Gastrocnemius medialis (tissue), 4 donors: ENCODE measurements around the gene CACNG5. TPM values are rescaled to one million over a fixed set of nuclear protein-coding genes. Genes with fewer than 3 reads are reported as not detected.

ENCODE experiments used
- ATAC-seq, 2 donors: fragments of 150-250 bp; one replicate each; pipeline ENCODE4 v1.9.1; 2016
- DNase-seq, 2 donors: peaks; one replicate each; pipeline ENCODE4 v3.0.0-alpha.2; 2019
- H3K27ac ChIP-seq, 4 donors: fragments of 200-600 bp; sonication (generic); 1 replicate in 1 of 4; 2 replicates in 3 of 4; pipeline ENCODE4 v1.5.1; 2016 to 2018; ENCODE audit warnings: mild to moderate bottlenecking in 2 of 4, moderate library complexity in 1 of 4
- H3K27me3 ChIP-seq, 3 donors: fragments of 200-600 bp; sonication (generic) in 2 of 3; 1 replicate in 1 of 3; 2 replicates in 2 of 3; pipeline versions ENCODE4 v1.5.1 to v1.6.0; 2016 to 2019; ENCODE audit warnings: mild to moderate bottlenecking in 1 of 3, moderate library complexity in 1 of 3
- H3K36me3 ChIP-seq, 2 donors: fragments of 200-600 bp; sonication (generic) in 1 of 2; one replicate each; pipeline ENCODE4 v1.5.1; 2017 to 2018
- H3K4me1 ChIP-seq, 2 donors: fragments of 200-600 bp; sonication (generic) in 1 of 2; one replicate each; pipeline ENCODE4 v1.5.1; 2016 to 2017; ENCODE audit warnings: mild to moderate bottlenecking in 2 of 2
- H3K4me3 ChIP-seq, 4 donors: fragments of 200-600 bp; sonication (generic) in 3 of 4; 1 replicate in 1 of 4; 2 replicates in 3 of 4; pipeline ENCODE4 v1.5.1; 2016 to 2019; ENCODE audit warnings: mild to moderate bottlenecking in 2 of 4
- H3K9me3 ChIP-seq, 3 donors: fragments of 200-600 bp; sonication (generic) in 2 of 3; 1 replicate in 1 of 3; 2 replicates in 2 of 3; pipeline ENCODE4 v1.5.1; 2016 to 2019
- POLR2A ChIP-seq, 2 donors: fragments of 450-650 bp; IDR thresholded peaks; one replicate each; pipeline ENCODE4 v1.6.1; 2017; ENCODE audit warnings: antibody characterized with exemption in 2 of 2, mild to moderate bottlenecking in 2 of 2, moderate library complexity in 2 of 2
- in situ Hi-C, 4 donors: fragments of 200-750 bp; cut with MboI; loops; one replicate each; pipeline versions ENCODE4 v1.15.0 to v1.8.0; 2017; ENCODE audit warnings: low sequenced_read_pairs in 4 of 4
- intact Hi-C: fragments of 100-400 bp; cut with DNase I; formaldehyde crosslinking; loops from one replicate; pipeline ENCODE4 v1.15.1; 2023; ENCODE audit warnings: low total_unique reads
- total RNA-seq, 4 donors: library from RNA; depleted of rRNA; stranded (reverse); fragments of >200 nt; gene quantifications; one replicate each; pipeline versions ENCODE4 v1.1.0 to v1.2.3, GENCODE V29; 2016
- TF ChIP-seq, protein P1 (sequence below), 5 experiments: fragments of 450-650 bp in 3 of 5; fragments of 200-600 bp in 2 of 5; sonication (generic) in 2 of 5; IDR thresholded peaks in 4 of 5; conservative IDR thresholded peaks in 1 of 5; 1 replicate in 4 of 5; 2 replicates in 1 of 5; pipeline ENCODE4 v1.5.1; 2016 to 2019; ENCODE audit warnings: antibody characterized with exemption in 5 of 5, mild to moderate bottlenecking in 3 of 5, moderate library complexity in 3 of 5

The CACNG5 gene
- total RNA-seq, 4 donors from 2014 or later = not detected

- intact Hi-C loops = no loop called here
- Histone ChIP-seq H3K27me3 (no peaks in the 10 kb centered on the region), H3K9me3 (no peaks in the 10 kb centered on the region), H3K4me3 (no peak overlapping the region), H3K4me1 (no peaks in the 10 kb centered on the region), H3K36me3 (no peaks in the 10 kb centered on the region), H3K27ac (no peak overlapping the region)
- TF ChIP-seq POLR2A (IDR thresholded peaks at IDR 0.05) = no peak
- TF ChIP-seq, protein P1, sequence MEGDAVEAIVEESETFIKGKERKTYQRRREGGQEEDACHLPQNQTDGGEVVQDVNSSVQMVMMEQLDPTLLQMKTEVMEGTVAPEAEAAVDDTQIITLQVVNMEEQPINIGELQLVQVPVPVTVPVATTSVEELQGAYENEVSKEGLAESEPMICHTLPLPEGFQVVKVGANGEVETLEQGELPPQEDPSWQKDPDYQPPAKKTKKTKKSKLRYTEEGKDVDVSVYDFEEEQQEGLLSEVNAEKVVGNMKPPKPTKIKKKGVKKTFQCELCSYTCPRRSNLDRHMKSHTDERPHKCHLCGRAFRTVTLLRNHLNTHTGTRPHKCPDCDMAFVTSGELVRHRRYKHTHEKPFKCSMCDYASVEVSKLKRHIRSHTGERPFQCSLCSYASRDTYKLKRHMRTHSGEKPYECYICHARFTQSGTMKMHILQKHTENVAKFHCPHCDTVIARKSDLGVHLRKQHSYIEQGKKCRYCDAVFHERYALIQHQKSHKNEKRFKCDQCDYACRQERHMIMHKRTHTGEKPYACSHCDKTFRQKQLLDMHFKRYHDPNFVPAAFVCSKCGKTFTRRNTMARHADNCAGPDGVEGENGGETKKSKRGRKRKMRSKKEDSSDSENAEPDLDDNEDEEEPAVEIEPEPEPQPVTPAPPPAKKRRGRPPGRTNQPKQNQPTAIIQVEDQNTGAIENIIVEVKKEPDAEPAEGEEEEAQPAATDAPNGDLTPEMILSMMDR (IDR thresholded peaks at IDR 0.05 in 4 of 5, conservative IDR thresholded peaks at IDR 0.05 in 1 of 5) = no peak
- DNase-seq (no peak), ATAC-seq (no peak)
- in situ Hi-C loops = loop anchor here in 2 of 4 donors (25.0 kb wide), 2 partner anchors 659 to 684 kb away; partner anchors contain the start of gene APOH (in 1 of the 2)
Observed at GRCh38 chr17:66920950-66921349, 86.0 kb downstream of the CACNG5 start.

DNA sequence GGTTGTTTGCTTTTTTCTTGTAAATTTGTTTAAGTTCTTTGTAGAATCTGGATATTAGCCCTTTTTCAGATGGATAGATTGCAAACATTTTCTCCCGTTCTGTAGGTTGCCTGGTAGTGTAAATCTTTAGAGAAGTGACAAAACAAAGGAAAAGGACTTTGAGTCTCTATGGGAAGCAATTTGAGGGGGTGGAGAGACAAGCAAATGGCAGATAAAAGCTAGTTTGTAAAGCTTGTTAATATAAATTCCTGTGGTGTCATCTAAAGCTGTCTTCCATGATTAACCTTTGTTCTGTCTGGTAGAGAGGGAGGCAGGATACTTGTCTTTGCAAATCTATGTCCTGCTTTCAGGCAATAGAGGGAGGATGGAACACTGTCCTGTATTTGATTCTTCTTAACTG is 89.0 kb downstream of the CACNG5 start:
- intact Hi-C loops (no loop called here), in situ Hi-C loops (loop anchor here in 2 of 4 donors (25.0 kb wide), 2 partner anchors 662 to 687 kb away; partner anchors contain the start of gene APOH (in 1 of the 2))
- Histone ChIP-seq H3K27ac (no peak overlapping the region), H3K4me3 (no peak overlapping the region), H3K9me3 (no peaks in the 10 kb centered on the region), H3K4me1 (no peaks in the 10 kb centered on the region), H3K27me3 (no peaks in the 10 kb centered on the region), H3K36me3 (no peaks in the 10 kb centered on the region)
- TF ChIP-seq, protein P1 (IDR thresholded peaks at IDR 0.05 in 4 of 5, conservative IDR thresholded peaks at IDR 0.05 in 1 of 5) = no peak
- no peak for TF ChIP-seq POLR2A (IDR thresholded peaks at IDR 0.05)
- DNase-seq (no peak), ATAC-seq (no peak)

DNA sequence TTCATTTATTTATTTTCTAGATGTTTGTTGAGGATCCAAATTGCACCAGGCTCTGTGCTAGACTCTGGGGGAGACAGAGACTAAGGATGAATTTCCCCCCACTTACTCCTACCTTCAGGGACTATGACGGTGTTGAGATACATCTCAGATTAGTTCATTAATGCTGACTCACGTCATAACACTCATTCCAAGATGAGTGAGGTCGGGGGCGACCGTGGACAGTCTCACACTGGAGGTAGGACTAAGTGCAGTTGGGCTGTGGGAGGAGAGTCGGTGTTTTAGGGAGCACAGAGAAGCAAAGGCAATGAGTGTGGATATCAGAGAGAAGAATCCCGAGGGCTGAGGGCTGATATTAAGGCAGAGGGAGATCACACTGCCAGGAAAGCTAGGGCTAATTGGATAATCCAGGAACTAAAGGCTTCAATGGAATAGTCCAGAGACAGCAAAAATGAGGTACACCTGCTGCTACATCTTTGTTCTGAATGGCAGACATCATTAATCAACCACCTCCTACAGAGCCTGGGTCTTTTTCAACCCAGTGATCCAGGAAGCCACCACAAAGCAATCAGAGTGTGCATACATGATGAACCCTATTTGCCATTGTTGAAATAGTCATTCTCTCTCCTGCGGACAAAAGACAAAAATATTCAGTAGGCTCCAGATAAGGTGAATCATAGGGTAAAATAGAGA is 91.0 kb downstream of the CACNG5 start:
- intact Hi-C loops = no loop called here
- ATAC-seq = no peak
- DNase-seq = no peak
- no peak for TF ChIP-seq POLR2A (IDR thresholded peaks at IDR 0.05)
- TF ChIP-seq, protein P1 (IDR thresholded peaks at IDR 0.05 in 4 of 5, conservative IDR thresholded peaks at IDR 0.05 in 1 of 5) = no peak
- H3K36me3 ChIP-seq = no peaks in the 10 kb centered on the region
- H3K4me1 ChIP-seq = no peaks in the 10 kb centered on the region
- no peak overlapping the region for H3K4me3 ChIP-seq
- H3K27me3 ChIP-seq = no peaks in the 10 kb centered on the region
- in situ Hi-C loops = no loop called here
- no peak overlapping the region for H3K27ac ChIP-seq
- H3K9me3 ChIP-seq = no peaks in the 10 kb centered on the region

DNA sequence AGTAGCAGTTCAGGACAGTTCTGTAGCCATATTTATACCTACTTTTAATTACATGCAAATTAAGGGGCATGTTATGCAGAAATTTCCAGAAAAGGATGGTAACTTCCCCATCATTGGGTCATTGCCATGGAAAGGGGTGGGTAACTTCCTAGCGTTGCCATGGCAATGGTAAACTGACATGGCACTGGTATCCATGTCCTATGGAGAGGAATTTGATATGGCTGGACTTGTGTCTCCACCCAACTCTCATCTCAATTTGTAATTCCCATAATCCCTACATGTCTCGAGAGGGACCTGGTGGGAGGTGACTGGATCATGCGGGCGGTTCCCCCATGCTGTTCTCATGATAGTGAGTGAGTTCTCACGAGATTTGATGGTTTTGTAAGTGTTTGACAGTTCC is 94.0 kb downstream of the CACNG5 start:
- in situ Hi-C loops = no loop called here
- Histone ChIP-seq H3K9me3 (no peaks in the 10 kb centered on the region), H3K36me3 (no peaks in the 10 kb centered on the region), H3K4me1 (no peaks in the 10 kb centered on the region), H3K27ac (no peak overlapping the region), H3K27me3 (no peaks in the 10 kb centered on the region), H3K4me3 (no peak overlapping the region)
- intact Hi-C loops = no loop called here
- no peak for DNase-seq
- ATAC-seq = no peak
- TF ChIP-seq POLR2A (IDR thresholded peaks at IDR 0.05) = no peak
- TF ChIP-seq, protein P1 (IDR thresholded peaks at IDR 0.05 in 4 of 5, conservative IDR thresholded peaks at IDR 0.05 in 1 of 5) = no peak
